HepG2 (cell line): ENCODE results near the gene GRIN2D. TPM values are rescaled to one million over a fixed set of nuclear protein-coding genes. Genes with fewer than 3 reads are reported as not detected.

Experiments
- CCDC6 ChIP-seq: sonication (generic); formaldehyde crosslinking; IDR thresholded peaks from 2 replicates; pipeline ENCODE4 v1.8.1; 2022; ENCODE audit warnings: mild to moderate bottlenecking, missing genetic modification reagents, moderate library complexity
- GATAD1 ChIP-seq: IDR thresholded peaks from 2 replicates; pipeline ENCODE4 v1.6.1; 2016; ENCODE audit warnings: missing genetic modification reagents, missing compliant biosample characterization
- IRX3 ChIP-seq: sonication (generic); formaldehyde crosslinking; IDR thresholded peaks from 2 replicates; pipeline ENCODE4 v1.8.1; 2023; ENCODE audit warnings: mild to moderate bottlenecking, low read depth, missing genetic modification reagents, borderline replicate concordance
- ISX ChIP-seq: sonication (generic); formaldehyde crosslinking; conservative IDR thresholded peaks from 2 replicates; pipeline ENCODE4 v1.5.0; 2020; ENCODE audit warnings: missing genetic modification reagents
- KDM5B ChIP-seq: sonication (generic); formaldehyde crosslinking; IDR thresholded peaks from 2 replicates; pipeline ENCODE4 v1.4.0; 2020; ENCODE audit warnings: missing genetic modification reagents, mild to moderate bottlenecking, borderline replicate concordance
- U2AF2 ChIP-seq: fragments of 200-400 bp; formaldehyde crosslinking; IDR thresholded peaks from 2 replicates; pipeline ENCODE4 v1.6.1; 2017; ENCODE audit warnings: low read depth, mild to moderate bottlenecking, low read length
- ZNF549 ChIP-seq: sonication (generic); formaldehyde crosslinking; IDR thresholded peaks from 2 replicates; pipeline ENCODE4 v1.5.0; 2020; ENCODE audit warnings: missing genetic modification reagents
- ZNF567 ChIP-seq: sonication (generic); formaldehyde crosslinking; IDR thresholded peaks from 2 replicates; pipeline ENCODE4 v1.8.1; 2023; ENCODE audit warnings: mild to moderate bottlenecking, missing genetic modification reagents, borderline replicate concordance
- ZNF780A ChIP-seq: sonication (generic); formaldehyde crosslinking; IDR thresholded peaks from 2 replicates; pipeline ENCODE4 v1.8.0; 2022; ENCODE audit warnings: mild to moderate bottlenecking, missing genetic modification reagents, moderate library complexity
- polyA plus RNA-seq, 8 experiments: library from polyadenylated mRNA; depleted of rRNA in 3 of 8; stranded (reverse) in 7 of 8; unstranded in 1 of 8; fragments of >200 nt; fragmentation: Illumina TruSeq in 4 of 8; extraction: Trizol in 4 of 8; gene quantifications; 2 replicates each; pipeline versions ENCODE4 v1.2.1 to v1.2.3, GENCODE V29; 2011 to 2016; ENCODE audit warnings: low read depth in 4 of 8, missing spikeins in 1 of 8, mixed read lengths in 1 of 8; ENCODE audit not compliant: insufficient read depth in 1 of 8
- total RNA-seq, 5 experiments: library from RNA; depleted of rRNA; stranded (reverse); fragments of >200 nt; fragmentation: Illumina TruSeq; extraction: Trizol; gene quantifications; 2 replicates each; pipeline ENCODE4 v1.2.3, GENCODE V29; 2016; ENCODE audit warnings: low read depth in 1 of 5
- TF ChIP-seq, protein P1 (sequence below): sonication (generic); formaldehyde crosslinking; conservative IDR thresholded peaks from 2 replicates; pipeline ENCODE4 v1.4.0; 2020; ENCODE audit warnings: mild to moderate bottlenecking, missing genetic modification reagents, moderate library complexity
- TF ChIP-seq, protein P2 (sequence below): sonication (generic); formaldehyde crosslinking; IDR thresholded peaks from 2 replicates; pipeline ENCODE4 v1.4.0; 2020; ENCODE audit warnings: missing genetic modification reagents; ENCODE audit errors: not compliant biosample characterization
- TF ChIP-seq, protein P3 (sequence below): sonication (generic); formaldehyde crosslinking; IDR thresholded peaks from 2 replicates; pipeline ENCODE4 v1.5.0; 2020; ENCODE audit warnings: missing genetic modification reagents, mild to moderate bottlenecking, borderline replicate concordance
- TF ChIP-seq, protein P4 (sequence below), 2 experiments: sonication (generic) in 1 of 2; formaldehyde crosslinking in 1 of 2; IDR thresholded peaks; 2 replicates each; pipeline versions ENCODE4 v1.4.0 to v1.6.1; 2018 to 2020; ENCODE audit warnings: missing genetic modification reagents in 2 of 2, borderline replicate concordance in 1 of 2, low read depth in 1 of 2, mild to moderate bottlenecking in 1 of 2, missing biosample characterization in 1 of 2
- TF ChIP-seq, protein P5 (sequence below): IDR thresholded peaks from 2 replicates; pipeline ENCODE4 v1.6.1; 2016; ENCODE audit warnings: low read depth, control low read depth
- TF ChIP-seq, protein P6 (sequence below): sonication (generic); formaldehyde crosslinking; IDR thresholded peaks from 2 replicates; pipeline ENCODE4 v1.5.0; 2020; ENCODE audit warnings: missing genetic modification reagents

GRIN2D gene
- total and polyA plus RNA-seq, 2 of the 13 experiments (the other 11 are each of a cell fraction or from before 2014, with no cell fraction given), result 0.02 to 0.13 TPM

DNA sequence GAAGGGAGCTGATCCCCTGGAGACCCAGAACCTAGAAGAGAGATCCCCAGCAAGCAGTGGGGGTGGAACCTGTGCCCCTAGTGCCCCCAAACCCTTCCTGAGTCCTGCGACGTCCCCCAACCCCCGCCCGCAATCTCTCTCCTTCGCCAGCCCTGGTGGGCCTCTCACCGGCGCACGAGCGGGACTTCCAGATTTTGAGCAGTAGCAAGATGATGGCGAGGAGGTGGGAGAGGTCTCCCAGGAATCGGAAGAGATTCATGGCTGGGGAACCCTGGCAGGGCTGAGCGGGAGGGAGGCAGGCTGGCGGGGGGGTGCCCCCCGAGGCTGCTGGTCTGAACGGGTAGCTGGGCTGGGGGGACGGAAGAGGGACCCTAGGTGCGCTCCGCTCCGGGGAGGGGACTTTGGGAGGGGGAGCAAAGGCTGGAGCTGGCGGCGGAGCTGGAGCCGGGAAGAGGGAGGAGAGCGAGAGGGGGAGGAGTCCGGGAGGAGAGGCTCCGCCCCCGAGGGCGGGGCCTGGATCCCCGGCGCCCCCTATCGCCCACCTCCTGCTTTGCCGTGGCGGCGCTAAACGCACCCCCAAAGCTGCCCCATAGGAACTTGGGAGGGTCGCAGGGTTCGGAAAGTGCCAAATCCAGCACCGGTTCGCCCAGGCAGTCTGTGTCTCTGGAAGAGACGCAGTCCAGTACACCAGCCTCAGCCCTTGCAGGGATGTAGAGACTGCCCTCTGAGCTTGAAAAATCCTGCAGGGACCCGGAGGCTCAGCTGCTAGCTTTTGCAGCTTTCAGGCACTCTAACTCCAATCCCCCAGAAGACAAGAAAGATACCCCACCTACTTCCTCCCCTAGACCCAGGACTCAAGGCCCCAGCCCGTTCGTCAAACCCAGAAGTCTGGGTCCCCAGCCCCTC lies 2.1 kb upstream of the GRIN2D start, which contains the start of gene KDELR1 (continued):
- TF ChIP-seq, protein P1, sequence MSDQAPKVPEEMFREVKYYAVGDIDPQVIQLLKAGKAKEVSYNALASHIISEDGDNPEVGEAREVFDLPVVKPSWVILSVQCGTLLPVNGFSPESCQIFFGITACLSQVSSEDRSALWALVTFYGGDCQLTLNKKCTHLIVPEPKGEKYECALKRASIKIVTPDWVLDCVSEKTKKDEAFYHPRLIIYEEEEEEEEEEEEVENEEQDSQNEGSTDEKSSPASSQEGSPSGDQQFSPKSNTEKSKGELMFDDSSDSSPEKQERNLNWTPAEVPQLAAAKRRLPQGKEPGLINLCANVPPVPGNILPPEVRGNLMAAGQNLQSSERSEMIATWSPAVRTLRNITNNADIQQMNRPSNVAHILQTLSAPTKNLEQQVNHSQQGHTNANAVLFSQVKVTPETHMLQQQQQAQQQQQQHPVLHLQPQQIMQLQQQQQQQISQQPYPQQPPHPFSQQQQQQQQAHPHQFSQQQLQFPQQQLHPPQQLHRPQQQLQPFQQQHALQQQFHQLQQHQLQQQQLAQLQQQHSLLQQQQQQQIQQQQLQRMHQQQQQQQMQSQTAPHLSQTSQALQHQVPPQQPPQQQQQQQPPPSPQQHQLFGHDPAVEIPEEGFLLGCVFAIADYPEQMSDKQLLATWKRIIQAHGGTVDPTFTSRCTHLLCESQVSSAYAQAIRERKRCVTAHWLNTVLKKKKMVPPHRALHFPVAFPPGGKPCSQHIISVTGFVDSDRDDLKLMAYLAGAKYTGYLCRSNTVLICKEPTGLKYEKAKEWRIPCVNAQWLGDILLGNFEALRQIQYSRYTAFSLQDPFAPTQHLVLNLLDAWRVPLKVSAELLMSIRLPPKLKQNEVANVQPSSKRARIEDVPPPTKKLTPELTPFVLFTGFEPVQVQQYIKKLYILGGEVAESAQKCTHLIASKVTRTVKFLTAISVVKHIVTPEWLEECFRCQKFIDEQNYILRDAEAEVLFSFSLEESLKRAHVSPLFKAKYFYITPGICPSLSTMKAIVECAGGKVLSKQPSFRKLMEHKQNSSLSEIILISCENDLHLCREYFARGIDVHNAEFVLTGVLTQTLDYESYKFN (CRISPR knock-in tag), result no peak; the same call in 1 of the 2 replicates
- no peak for TF ChIP-seq ISX
- TF ChIP-seq ZNF549 (CRISPR knock-in tag), result no peak
- no peak for TF ChIP-seq ZNF567 (CRISPR knock-in tag)
- TF ChIP-seq CCDC6 (CRISPR knock-in tag), result no peak
- TF ChIP-seq IRX3 (CRISPR knock-in tag), result no peak
- TF ChIP-seq, protein P2, sequence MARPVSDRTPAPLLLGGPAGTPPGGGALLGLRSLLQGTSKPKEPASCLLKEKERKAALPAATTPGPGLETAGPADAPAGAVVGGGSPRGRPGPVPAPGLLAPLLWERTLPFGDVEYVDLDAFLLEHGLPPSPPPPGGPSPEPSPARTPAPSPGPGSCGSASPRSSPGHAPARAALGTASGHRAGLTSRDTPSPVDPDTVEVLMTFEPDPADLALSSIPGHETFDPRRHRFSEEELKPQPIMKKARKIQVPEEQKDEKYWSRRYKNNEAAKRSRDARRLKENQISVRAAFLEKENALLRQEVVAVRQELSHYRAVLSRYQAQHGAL (CRISPR knock-in tag), result no peak
- TF ChIP-seq, protein P3, sequence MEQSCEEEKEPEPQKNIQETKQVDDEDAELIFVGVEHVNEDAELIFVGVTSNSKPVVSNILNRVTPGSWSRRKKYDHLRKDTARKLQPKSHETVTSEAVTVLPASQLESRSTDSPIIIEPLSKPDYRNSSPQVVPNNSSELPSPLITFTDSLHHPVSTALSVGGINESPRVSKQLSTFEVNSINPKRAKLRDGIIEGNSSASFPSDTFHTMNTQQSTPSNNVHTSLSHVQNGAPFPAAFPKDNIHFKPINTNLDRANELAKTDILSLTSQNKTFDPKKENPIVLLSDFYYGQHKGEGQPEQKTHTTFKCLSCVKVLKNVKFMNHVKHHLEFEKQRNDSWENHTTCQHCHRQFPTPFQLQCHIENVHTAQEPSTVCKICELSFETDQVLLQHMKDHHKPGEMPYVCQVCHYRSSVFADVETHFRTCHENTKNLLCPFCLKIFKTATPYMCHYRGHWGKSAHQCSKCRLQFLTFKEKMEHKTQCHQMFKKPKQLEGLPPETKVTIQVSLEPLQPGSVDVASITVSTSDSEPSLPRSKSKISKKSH (CRISPR knock-in tag), result no peak
- TF ChIP-seq KDM5B (CRISPR knock-in tag), result no peak
- TF ChIP-seq, protein P4, sequence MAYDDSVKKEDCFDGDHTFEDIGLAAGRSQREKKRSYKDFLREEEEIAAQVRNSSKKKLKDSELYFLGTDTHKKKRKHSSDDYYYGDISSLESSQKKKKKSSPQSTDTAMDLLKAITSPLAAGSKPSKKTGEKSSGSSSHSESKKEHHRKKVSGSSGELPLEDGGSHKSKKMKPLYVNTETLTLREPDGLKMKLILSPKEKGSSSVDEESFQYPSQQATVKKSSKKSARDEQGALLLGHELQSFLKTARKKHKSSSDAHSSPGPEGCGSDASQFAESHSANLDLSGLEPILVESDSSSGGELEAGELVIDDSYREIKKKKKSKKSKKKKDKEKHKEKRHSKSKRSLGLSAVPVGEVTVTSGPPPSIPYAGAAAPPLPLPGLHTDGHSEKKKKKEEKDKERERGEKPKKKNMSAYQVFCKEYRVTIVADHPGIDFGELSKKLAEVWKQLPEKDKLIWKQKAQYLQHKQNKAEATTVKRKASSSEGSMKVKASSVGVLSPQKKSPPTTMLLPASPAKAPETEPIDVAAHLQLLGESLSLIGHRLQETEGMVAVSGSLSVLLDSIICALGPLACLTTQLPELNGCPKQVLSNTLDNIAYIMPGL (CRISPR knock-in tag; IDR thresholded peaks at IDR 0.05; ENCODE audit: borderline replicate concordance in 1 of 2, low read depth in 1 of 2), result peak in 1 of 2 experiments; percentile 75; a peak in 2 of 4 replicates
- TF ChIP-seq, protein P5, sequence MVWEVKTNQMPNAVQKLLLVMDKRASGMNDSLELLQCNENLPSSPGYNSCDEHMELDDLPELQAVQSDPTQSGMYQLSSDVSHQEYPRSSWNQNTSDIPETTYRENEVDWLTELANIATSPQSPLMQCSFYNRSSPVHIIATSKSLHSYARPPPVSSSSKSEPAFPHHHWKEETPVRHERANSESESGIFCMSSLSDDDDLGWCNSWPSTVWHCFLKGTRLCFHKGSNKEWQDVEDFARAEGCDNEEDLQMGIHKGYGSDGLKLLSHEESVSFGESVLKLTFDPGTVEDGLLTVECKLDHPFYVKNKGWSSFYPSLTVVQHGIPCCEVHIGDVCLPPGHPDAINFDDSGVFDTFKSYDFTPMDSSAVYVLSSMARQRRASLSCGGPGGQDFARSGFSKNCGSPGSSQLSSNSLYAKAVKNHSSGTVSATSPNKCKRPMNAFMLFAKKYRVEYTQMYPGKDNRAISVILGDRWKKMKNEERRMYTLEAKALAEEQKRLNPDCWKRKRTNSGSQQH (CRISPR knock-in tag), result no peak
- TF ChIP-seq, protein P6, sequence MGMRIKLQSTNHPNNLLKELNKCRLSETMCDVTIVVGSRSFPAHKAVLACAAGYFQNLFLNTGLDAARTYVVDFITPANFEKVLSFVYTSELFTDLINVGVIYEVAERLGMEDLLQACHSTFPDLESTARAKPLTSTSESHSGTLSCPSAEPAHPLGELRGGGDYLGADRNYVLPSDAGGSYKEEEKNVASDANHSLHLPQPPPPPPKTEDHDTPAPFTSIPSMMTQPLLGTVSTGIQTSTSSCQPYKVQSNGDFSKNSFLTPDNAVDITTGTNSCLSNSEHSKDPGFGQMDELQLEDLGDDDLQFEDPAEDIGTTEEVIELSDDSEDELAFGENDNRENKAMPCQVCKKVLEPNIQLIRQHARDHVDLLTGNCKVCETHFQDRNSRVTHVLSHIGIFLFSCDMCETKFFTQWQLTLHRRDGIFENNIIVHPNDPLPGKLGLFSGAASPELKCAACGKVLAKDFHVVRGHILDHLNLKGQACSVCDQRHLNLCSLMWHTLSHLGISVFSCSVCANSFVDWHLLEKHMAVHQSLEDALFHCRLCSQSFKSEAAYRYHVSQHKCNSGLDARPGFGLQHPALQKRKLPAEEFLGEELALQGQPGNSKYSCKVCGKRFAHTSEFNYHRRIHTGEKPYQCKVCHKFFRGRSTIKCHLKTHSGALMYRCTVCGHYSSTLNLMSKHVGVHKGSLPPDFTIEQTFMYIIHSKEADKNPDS, result no peak
- 0 out of 2 replicates have a peak, but pooled peaks have one; percentile 16 for TF ChIP-seq GATAD1 (CRISPR knock-in tag)
- no peak for TF ChIP-seq ZNF780A (CRISPR knock-in tag)
- no peak for TF ChIP-seq U2AF2
